CD4-positive, alpha-beta T cell treated with Interleukin-4 for 4 hours (primary cell): ENCODE data around the gene MDN1.
"Not testable (repeated sequence)": the region's sequence is repeated elsewhere in the genome, so short reads cannot be mapped to it uniquely, and the experiment has no call there.

Source experiments
- DNase-seq: peaks from one replicate; pipeline ENCODE4 v3.0.0-alpha.2; 2020

Gene MDN1, protein sequence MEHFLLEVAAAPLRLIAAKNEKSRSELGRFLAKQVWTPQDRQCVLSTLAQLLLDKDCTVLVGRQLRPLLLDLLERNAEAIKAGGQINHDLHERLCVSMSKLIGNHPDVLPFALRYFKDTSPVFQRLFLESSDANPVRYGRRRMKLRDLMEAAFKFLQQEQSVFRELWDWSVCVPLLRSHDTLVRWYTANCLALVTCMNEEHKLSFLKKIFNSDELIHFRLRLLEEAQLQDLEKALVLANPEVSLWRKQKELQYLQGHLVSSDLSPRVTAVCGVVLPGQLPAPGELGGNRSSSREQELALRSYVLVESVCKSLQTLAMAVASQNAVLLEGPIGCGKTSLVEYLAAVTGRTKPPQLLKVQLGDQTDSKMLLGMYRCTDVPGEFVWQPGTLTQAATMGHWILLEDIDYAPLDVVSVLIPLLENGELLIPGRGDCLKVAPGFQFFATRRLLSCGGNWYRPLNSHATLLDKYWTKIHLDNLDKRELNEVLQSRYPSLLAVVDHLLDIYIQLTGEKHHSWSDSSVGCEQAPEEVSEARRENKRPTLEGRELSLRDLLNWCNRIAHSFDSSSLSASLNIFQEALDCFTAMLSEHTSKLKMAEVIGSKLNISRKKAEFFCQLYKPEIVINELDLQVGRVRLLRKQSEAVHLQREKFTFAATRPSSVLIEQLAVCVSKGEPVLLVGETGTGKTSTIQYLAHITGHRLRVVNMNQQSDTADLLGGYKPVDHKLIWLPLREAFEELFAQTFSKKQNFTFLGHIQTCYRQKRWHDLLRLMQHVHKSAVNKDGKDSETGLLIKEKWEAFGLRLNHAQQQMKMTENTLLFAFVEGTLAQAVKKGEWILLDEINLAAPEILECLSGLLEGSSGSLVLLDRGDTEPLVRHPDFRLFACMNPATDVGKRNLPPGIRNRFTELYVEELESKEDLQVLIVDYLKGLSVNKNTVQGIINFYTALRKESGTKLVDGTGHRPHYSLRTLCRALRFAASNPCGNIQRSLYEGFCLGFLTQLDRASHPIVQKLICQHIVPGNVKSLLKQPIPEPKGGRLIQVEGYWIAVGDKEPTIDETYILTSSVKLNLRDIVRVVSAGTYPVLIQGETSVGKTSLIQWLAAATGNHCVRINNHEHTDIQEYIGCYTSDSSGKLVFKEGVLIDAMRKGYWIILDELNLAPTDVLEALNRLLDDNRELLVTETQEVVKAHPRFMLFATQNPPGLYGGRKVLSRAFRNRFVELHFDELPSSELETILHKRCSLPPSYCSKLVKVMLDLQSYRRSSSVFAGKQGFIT (N-terminal part only)

DNA sequence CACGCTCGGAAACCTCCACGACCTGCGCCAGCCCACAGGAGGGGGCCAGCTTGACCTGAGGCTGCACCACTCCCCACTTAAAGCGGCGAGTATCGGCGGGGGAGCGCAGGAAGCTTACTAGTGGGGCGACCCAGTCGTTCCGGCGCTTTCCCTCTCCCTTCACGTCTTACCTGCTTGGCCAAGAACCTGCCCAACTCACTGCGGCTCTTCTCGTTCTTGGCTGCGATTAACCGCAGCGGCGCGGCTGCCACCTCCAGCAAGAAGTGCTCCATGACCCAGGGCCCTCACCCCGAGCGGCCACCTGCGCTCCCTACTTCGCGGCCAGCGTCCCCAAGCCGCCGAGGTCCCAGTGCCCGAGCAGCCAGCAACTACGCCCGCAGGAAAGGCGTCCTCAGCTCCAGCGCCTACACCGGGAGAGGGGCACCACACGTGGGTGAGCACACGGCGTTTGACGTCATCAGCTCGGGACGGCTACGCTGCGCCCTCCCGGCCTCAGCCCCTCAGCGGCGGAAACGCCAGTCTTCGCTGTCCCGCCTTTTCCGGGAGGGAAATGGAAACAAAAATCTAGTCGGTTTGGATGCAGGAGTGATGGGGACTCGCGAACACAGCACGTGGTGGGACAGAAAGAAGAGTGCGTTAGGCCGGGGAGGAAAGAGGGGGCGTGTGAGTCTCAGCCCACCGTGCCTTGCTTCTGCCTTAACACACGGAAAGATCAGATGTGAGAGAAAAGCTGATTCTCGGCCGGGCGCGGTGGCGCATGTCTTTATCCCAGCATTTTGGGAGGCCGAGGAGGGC is at the start of gene MDN1:
Gene MDN1, minus strand, starts transcription at position 459 of the 795 bp plus-strand sequence. Its CDS starts 187 bp downstream, at position 272.
- peak; percentile 88 for DNase-seq

- no peak for DNase-seq
These were observed 46.6 kb upstream of the MDN1 start for GRCh38 chr6:89866024-89866678.

- DNase-seq = no peak
These were observed 43.1 kb upstream of the MDN1 start for GRCh38 chr6:89862698-89863097.

- DNase-seq = no peak
These were observed 42.7 kb upstream of the MDN1 start for GRCh38 chr6:89862273-89862672.

GRCh38 chr6:89859744-89860143 is 40.1 kb upstream of the MDN1 start:
- no peak for DNase-seq

GRCh38 chr6:89858041-89858440 is 38.4 kb upstream of the MDN1 start:
- DNase-seq = no peak

GRCh38 chr6:89853068-89853467 is 33.5 kb upstream of the MDN1 start:
- no peak for DNase-seq

DNA sequence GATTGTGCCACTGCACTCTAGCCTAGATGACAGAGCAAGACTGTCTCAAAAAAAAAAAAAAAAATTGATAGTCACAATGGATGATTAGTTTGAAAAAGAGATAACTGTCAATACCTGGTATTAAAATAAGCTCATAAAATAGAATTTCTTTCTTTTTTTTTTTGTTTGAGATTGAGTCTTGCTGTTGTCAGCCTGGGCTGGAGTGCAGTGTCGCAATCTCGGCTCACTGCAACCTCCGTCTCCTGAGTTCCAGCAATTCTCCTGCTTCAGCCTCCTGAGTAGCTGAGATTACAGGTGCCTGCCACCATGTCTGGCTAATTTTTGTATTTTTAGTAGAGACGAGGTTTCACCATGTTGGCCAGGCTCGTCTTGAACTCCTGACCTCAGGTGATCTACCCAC is 27.9 kb upstream of the MDN1 start:
- DNase-seq = not testable (repeated sequence)

- DNase-seq = no peak
These were observed 23.5 kb upstream of the MDN1 start for GRCh38 chr6:89843070-89843469.

- DNase-seq = no peak
These were observed 22.6 kb upstream of the MDN1 start for GRCh38 chr6:89842228-89842627.

GRCh38 chr6:89840538-89840937 is 20.9 kb upstream of the MDN1 start:
- no peak for DNase-seq

GRCh38 chr6:89836639-89837222 is 17.1 kb upstream of the MDN1 start:
- DNase-seq = no peak

DNA sequence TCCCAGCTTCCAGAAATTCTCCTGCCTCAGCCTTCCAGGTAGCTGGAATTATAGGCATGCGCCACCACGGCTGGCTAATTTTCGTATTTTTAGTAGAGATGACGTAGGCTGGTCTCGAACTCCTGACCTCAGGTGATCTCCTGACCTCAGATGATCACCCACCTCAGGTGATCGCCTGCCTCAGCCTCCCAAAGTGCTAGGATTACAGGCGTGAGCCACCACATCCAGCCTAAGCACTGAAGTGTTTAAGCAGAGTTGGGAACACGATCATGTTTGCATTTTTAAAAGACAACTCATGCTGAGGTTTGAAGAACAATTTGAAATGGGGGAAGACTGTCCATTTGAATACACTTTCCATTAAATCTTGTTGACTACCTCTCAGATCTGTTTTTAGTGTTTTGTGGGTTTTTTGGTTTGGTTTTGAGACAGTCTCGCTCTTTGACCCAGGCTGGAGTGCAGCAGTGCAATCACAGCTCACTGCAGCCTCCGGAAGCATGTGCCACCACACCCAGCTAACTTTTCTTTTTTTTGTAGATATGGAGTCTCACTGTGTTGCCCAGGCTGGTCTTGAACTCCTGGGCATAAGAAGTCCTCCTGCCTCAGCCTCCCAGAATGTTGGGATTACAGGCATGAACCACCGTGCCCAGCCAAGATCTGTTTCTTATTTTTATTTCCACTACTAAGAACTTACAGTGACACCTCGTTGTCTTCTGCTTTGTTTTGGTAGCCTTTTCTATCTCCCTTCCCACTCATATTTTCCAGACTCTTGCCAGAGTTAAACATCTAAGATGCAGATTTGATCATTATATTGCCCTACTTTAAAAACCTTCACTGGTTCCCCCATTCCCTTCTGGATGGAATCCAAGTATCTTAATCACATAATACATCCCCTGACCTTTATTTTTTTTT is 15.5 kb upstream of the MDN1 start:
- peak; percentile 78 for DNase-seq

- no peak for DNase-seq
These were observed 10.7 kb upstream of the MDN1 start for GRCh38 chr6:89830170-89830809.

DNA sequence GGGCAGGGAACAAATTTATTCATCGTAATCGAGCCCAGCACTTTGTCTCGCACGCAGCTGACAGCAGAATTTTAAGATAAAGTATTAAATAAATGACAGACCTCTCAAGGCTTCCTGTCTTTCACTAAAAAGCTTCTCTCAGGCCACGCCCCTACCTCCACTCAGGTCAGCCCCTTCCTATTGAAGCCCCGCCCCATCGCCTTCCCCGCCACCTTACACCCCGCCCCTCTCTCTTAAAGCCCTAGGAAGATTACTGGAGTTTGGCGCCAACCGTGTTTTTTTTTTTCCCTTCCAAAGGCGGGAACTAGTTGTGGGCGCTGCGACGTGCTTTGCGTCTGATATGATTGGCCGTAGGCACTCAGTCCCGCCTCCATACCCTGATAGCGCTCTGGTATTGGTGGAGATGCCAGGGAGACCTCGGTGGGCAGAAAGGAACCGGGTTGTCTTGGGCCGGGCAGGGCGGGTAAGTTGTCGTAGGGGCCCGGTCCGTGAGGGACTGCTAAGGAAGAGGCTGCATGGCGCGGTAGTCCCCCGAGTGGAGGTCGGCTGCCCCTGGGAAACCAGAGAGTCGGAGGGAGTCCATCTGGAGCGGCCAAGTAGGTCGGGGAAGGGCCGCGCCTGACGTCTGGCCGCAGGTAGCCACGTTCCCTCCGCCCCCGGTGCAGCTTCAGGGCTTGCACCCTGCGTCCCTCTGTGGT is 10.0 kb upstream of the MDN1 start, which contains the start of gene CASP8AP2:
Gene CASP8AP2, plus strand, starts transcription at position 409 of the 698 bp plus-strand sequence.
- peak; percentile 96 for DNase-seq

GRCh38 chr6:89828988-89829471 is 9.4 kb upstream of the MDN1 start:
- no peak for DNase-seq

DNA sequence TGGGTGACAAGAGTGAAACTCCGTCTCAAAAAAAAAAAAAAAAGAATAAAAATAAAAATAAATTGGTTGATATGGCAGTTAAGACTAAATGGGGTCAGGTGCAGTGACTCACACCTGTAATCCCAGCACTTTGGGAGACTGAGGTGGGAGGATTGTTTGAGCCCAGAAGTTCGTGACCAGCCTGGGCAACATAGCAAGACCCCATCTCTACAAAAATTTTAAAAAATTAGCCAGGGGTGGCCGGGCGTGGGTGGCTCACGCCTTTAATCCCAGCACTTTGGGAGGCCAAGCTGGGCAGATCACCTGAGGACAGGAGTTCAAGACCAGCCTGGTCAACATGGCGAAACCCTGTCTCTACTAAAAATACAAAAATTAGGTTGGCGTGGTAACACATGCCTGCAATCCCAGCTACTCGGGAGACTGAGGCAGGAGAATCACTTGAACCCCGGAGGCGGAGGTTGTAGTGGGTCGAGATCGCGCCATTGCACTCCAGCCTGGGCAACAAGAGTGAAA is 8.9 kb upstream of the MDN1 start:
- DNase-seq = not testable (repeated sequence)

GRCh38 chr6:89826029-89826528 is 6.5 kb upstream of the MDN1 start:
- no peak for DNase-seq
